Measurements from ENCODE around the gene SLC2A6.

DNA sequence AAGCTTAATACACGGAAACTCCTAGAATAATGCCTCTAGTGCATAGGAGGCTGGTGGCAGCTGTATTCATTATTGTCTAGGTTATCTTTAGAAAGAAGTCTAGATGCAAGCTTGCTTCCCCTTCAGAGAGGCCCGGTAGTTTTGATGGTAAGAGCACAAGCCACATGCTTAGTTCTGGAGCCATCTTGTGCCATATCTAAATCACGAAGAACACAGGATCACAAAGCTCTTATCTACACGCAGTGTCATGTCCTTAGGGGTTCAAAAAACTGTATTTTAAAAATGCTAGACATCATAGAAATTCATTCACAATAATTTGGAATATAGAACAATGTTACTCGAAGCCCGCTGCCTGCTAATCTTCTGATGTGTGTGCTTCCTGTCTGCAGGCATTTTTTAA lies 12.9 kb downstream of the SLC2A6 start:
- TF ChIP-seq, protein P1, sequence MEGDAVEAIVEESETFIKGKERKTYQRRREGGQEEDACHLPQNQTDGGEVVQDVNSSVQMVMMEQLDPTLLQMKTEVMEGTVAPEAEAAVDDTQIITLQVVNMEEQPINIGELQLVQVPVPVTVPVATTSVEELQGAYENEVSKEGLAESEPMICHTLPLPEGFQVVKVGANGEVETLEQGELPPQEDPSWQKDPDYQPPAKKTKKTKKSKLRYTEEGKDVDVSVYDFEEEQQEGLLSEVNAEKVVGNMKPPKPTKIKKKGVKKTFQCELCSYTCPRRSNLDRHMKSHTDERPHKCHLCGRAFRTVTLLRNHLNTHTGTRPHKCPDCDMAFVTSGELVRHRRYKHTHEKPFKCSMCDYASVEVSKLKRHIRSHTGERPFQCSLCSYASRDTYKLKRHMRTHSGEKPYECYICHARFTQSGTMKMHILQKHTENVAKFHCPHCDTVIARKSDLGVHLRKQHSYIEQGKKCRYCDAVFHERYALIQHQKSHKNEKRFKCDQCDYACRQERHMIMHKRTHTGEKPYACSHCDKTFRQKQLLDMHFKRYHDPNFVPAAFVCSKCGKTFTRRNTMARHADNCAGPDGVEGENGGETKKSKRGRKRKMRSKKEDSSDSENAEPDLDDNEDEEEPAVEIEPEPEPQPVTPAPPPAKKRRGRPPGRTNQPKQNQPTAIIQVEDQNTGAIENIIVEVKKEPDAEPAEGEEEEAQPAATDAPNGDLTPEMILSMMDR (IDR thresholded peaks at IDR 0.05 in 4 of 5, conservative IDR thresholded peaks at IDR 0.05 in 1 of 5) = no peak
- TF ChIP-seq POLR2A (IDR thresholded peaks at IDR 0.05) = no peak
